Loucy (cell line): ENCODE results near the gene MORF4L2.

Experiments used
- CTCF ChIP-seq: fragments of 200-600 bp; sonication (generic); conservative IDR thresholded peaks from 2 replicates; pipeline ENCODE4 v1.5.1; 2014; ENCODE audit warnings: mild to moderate bottlenecking, antibody characterized with exemption, low read length
- EZH2phosphoT487 ChIP-seq: fragments of 200-600 bp; IDR thresholded peaks from 2 replicates; pipeline ENCODE4 v1.6.1; 2018; ENCODE audit warnings: antibody characterized with exemption, mild to moderate bottlenecking, moderate library complexity, borderline replicate concordance

DNA sequence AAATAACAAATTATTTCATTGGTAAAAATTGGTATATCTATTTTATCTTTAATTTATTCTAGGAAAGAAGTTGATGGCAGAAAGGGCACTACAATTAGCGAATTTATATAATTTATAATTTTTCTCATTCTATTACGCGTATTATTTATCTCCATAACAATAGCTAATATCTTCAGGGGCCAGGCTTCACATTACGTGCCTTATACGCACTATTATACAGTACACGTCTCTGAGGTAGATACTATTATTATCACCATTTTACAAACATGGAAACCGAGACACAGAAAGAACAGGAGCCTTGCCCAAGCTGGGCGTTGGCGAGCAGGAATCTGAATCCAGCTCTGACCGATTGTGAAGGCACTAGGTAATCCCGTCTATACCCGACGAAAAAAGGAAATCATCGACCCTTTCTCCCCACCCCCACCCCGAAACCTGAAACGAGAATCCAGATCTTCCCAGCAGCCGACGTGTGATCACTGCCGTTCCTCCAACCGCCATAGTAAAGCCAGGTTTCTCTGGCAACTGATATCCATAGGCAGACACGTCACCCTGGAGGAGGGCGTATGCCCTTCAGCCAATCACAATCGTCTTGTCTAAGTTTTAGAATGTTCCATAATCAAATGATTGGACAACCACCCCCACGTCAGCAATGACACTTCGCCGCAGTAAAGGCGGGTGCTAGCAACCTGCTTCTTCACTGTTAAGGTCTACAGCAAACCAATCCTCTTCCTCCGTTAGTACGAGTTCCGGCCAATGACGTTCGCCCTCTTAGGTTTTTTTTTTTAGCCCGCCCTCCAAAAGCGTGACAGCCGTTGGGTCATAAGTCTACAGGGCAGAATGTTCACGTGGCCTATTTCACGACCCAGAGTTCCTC, at the start of gene MORF4L2:
- TF ChIP-seq CTCF (no peak), EZH2phosphoT487 (no peak)
